ENCODE measurements around the gene CACYBP.
A peak's percentile ranks its signal among the peaks of the same experiment; 100 is the strongest.

The CACYBP gene

GRCh38 chr1:174966008-174966572 lies 33.7 kb upstream of the CACYBP start:
- peak overlapping the region; percentile 60; the same call in 1 of the 2 replicates for H3K27ac ChIP-seq
- no peak for TF ChIP-seq ZFX (IDR thresholded peaks at IDR 0.05)
- TF ChIP-seq CTCF (conservative IDR thresholded peaks at IDR 0.05) = no peak

GRCh38 chr1:174967845-174968705 lies 31.7 kb upstream of the CACYBP start:
- TF ChIP-seq ZFX (IDR thresholded peaks at IDR 0.05) = no peak
- no peak for TF ChIP-seq CTCF (conservative IDR thresholded peaks at IDR 0.05)
- no peak overlapping the region for H3K27ac ChIP-seq

- TF ChIP-seq CTCF (conservative IDR thresholded peaks at IDR 0.05) (no peak), ZFX (IDR thresholded peaks at IDR 0.05) (no peak)
- no peak overlapping the region for H3K27ac ChIP-seq
Measured at GRCh38 chr1:174968750-174969244, 30.9 kb upstream of the CACYBP start.

- H3K27ac ChIP-seq = no peak overlapping the region
- TF ChIP-seq ZFX (IDR thresholded peaks at IDR 0.05) (no peak), CTCF (conservative IDR thresholded peaks at IDR 0.05) (no peak)
Measured at GRCh38 chr1:174969977-174970376, 29.8 kb upstream of the CACYBP start.

GRCh38 chr1:174971466-174971865 lies 28.3 kb upstream of the CACYBP start:
- no peak overlapping the region for H3K27ac ChIP-seq

GRCh38 chr1:174971902-174972301 lies 27.8 kb upstream of the CACYBP start:
- no peak overlapping the region for H3K27ac ChIP-seq
- TF ChIP-seq ZFX (IDR thresholded peaks at IDR 0.05) = no peak
- no peak for TF ChIP-seq CTCF (conservative IDR thresholded peaks at IDR 0.05)

More at GRCh38 chr1:174971466-174971865, 28.3 kb upstream of the CACYBP start:
- TF ChIP-seq ZFX (IDR thresholded peaks at IDR 0.05) (no peak), CTCF (conservative IDR thresholded peaks at IDR 0.05) (no peak)

GRCh38 chr1:174974711-174975119 lies 25.0 kb upstream of the CACYBP start:
- no peak overlapping the region for H3K27ac ChIP-seq
- TF ChIP-seq ZFX (IDR thresholded peaks at IDR 0.05) (no peak), CTCF (conservative IDR thresholded peaks at IDR 0.05) (no peak)

Data from C4-2B (cell line).